Left ventricle myocardium inferior (tissue), 1 donor: ENCODE measurements around the gene CPPED1. TPM values are rescaled to one million over a fixed set of nuclear protein-coding genes. Genes with fewer than 3 reads are reported as not detected.

Experiments used
- DNase-seq: peaks from one replicate; pipeline ENCODE4 v3.0.0-alpha.2; 2020
- H3K27ac ChIP-seq: fragments of 200-600 bp; replicated peaks from 2 replicates; pipeline ENCODE4 v1.8.0; 2021
- H3K27me3 ChIP-seq: fragments of 200-600 bp; 2 replicates; pipeline ENCODE4 v1.8.0; 2021; ENCODE audit warnings: low read depth
- H3K36me3 ChIP-seq: fragments of 200-600 bp; 2 replicates; pipeline ENCODE4 v1.8.0; 2021
- H3K4me1 ChIP-seq: fragments of 200-600 bp; 2 replicates; pipeline ENCODE4 v1.8.0; 2021
- H3K4me3 ChIP-seq: fragments of 200-600 bp; 2 replicates; pipeline ENCODE4 v1.8.0; 2021; ENCODE audit warnings: mild to moderate bottlenecking, moderate library complexity
- H3K9me3 ChIP-seq: fragments of 200-600 bp; replicated peaks from 2 replicates; pipeline ENCODE4 v1.8.0; 2021
- CTCF ChIP-seq: fragments of 200-600 bp; IDR thresholded peaks from 2 replicates; pipeline ENCODE4 v1.8.0; 2021; ENCODE audit warnings: antibody characterized with exemption, mild to moderate bottlenecking, borderline replicate concordance
- intact Hi-C: fragments of 100-400 bp; cut with micrococcal nuclease; formaldehyde crosslinking; loops from one replicate; pipeline ENCODE4 v1.11.0; 2022
- total RNA-seq: library from RNA; stranded (reverse); fragmentation: NEBNext Ultra II Directional; extraction: Animal tissue kit (Norgen Biotek cat#: 25700); gene quantifications from one replicate; pipeline ENCODE4 v1.2.1, GENCODE V29; 2021
- donor health status: DM: no; HTN: yes; CAD: no; lungs with severe emphysema.

CPPED1 gene
- total RNA-seq, 1 donor from 2014 or later, result 12.4 TPM

GRCh38 chr16:12764813-12765488 is 38.7 kb downstream of the CPPED1 start:
- no peak for DNase-seq
- peaks cover 13% of the 10 kb centered on the region for H3K4me1 ChIP-seq
- no peaks in the 10 kb centered on the region for H3K9me3 ChIP-seq
- H3K36me3 ChIP-seq, result no peaks in the 10 kb centered on the region
- intact Hi-C loops, result no loop called here
- no peak overlapping the region for H3K27ac ChIP-seq
- no peaks in the 10 kb centered on the region for H3K27me3 ChIP-seq
- no peak for TF ChIP-seq CTCF
- no peak overlapping the region for H3K4me3 ChIP-seq

GRCh38 chr16:12763517-12763916 is 40.2 kb downstream of the CPPED1 start:
- no peak for TF ChIP-seq CTCF
- Histone ChIP-seq H3K36me3 (no peaks in the 10 kb centered on the region), H3K27ac (no peak overlapping the region), H3K9me3 (no peaks in the 10 kb centered on the region), H3K4me3 (no peak overlapping the region), H3K4me1 (peaks cover 14% of the 10 kb centered on the region), H3K27me3 (no peaks in the 10 kb centered on the region)
- intact Hi-C loops, result no loop called here
- no peak for DNase-seq

- peaks cover 29% of the 10 kb centered on the region for H3K4me1 ChIP-seq
- no peak for TF ChIP-seq CTCF
- H3K36me3 ChIP-seq, result no peaks in the 10 kb centered on the region
- no peak overlapping the region for H3K4me3 ChIP-seq
- no peak overlapping the region for H3K27ac ChIP-seq
- intact Hi-C loops, result no loop called here
- H3K9me3 ChIP-seq, result no peaks in the 10 kb centered on the region
- DNase-seq, result no peak
- no peaks in the 10 kb centered on the region for H3K27me3 ChIP-seq
Measured at GRCh38 chr16:12760819-12761611, 42.7 kb downstream of the CPPED1 start.

GRCh38 chr16:12758670-12759558 is 44.8 kb downstream of the CPPED1 start:
- no peak for TF ChIP-seq CTCF
- H3K4me1 ChIP-seq, result peaks cover 20% of the 10 kb centered on the region
- H3K4me3 ChIP-seq, result no peak overlapping the region
- H3K27me3 ChIP-seq, result no peaks in the 10 kb centered on the region
- H3K36me3 ChIP-seq, result no peaks in the 10 kb centered on the region
- no peaks in the 10 kb centered on the region for H3K9me3 ChIP-seq
- intact Hi-C loops, result no loop called here
- DNase-seq, result no peak
- no peak overlapping the region for H3K27ac ChIP-seq

GRCh38 chr16:12758031-12758669 is 45.5 kb downstream of the CPPED1 start:
- peaks cover 16% of the 10 kb centered on the region for H3K4me1 ChIP-seq
- no peaks in the 10 kb centered on the region for H3K9me3 ChIP-seq
- no peak overlapping the region for H3K27ac ChIP-seq
- TF ChIP-seq CTCF, result no peak
- no peaks in the 10 kb centered on the region for H3K27me3 ChIP-seq
- no peak for DNase-seq
- no peak overlapping the region for H3K4me3 ChIP-seq
- intact Hi-C loops, result no loop called here
- H3K36me3 ChIP-seq, result no peaks in the 10 kb centered on the region
